Mesendoderm (in vitro differentiated cells): Measurements from ENCODE around the gene CCDC7.

Source experiments
- DNase-seq: peaks from one replicate; pipeline ENCODE4 v3.0.0; 2013
- H2AK5ac ChIP-seq: 2 replicates; pipeline ENCODE4 v1.6.1; 2013; ENCODE audit warnings: low read length, inconsistent platforms
- H2BK120ac ChIP-seq: 2 replicates; pipeline ENCODE4 v1.6.1; 2013; ENCODE audit warnings: low read depth, mild to moderate bottlenecking, low read length, moderate library complexity, mixed read lengths
- H2BK15ac ChIP-seq: replicated peaks from 2 replicates; pipeline ENCODE4 v1.6.1; 2013; ENCODE audit warnings: low read depth, mild to moderate bottlenecking, moderate library complexity
- H2BK5ac ChIP-seq: 2 replicates; pipeline ENCODE4 v1.6.1; 2013; ENCODE audit warnings: low read length, inconsistent platforms
- H3K18ac ChIP-seq: 2 replicates; pipeline ENCODE4 v1.6.1; 2013; ENCODE audit warnings: mild to moderate bottlenecking, low read length, mixed read lengths
- H3K23ac ChIP-seq: one replicate; pipeline ENCODE4 v1.6.1; 2013; ENCODE audit warnings: low read length
- H3K27ac ChIP-seq: 2 replicates; pipeline ENCODE4 v1.5.1; 2013; ENCODE audit warnings: low read depth, mild to moderate bottlenecking, inconsistent platforms, low read length, moderate library complexity
- H3K27me3 ChIP-seq: 2 replicates; pipeline ENCODE4 v1.6.1; 2013; ENCODE audit warnings: low read length, control low read depth, mild to moderate bottlenecking, inconsistent platforms; ENCODE audit not compliant: insufficient read depth, poor library complexity
- H3K36me3 ChIP-seq: 2 replicates; pipeline ENCODE4 v1.6.1; 2013; ENCODE audit warnings: low read length, inconsistent platforms; ENCODE audit not compliant: control insufficient read depth, insufficient read depth
- H3K4ac ChIP-seq: one replicate; pipeline ENCODE4 v1.6.1; 2013; ENCODE audit warnings: low read depth, mild to moderate bottlenecking, low read length, moderate library complexity
- H3K4me1 ChIP-seq: 2 replicates; pipeline ENCODE4 v1.6.1; 2013; ENCODE audit warnings: low read depth, low read length, inconsistent platforms; ENCODE audit not compliant: control insufficient read depth
- H3K4me2 ChIP-seq: 2 replicates; pipeline ENCODE4 v1.6.1; 2013; ENCODE audit warnings: low read length
- H3K4me3 ChIP-seq: 2 replicates; pipeline ENCODE4 v1.5.1; 2013; ENCODE audit warnings: mild to moderate bottlenecking, low read length
- H3K56ac ChIP-seq: one replicate; pipeline ENCODE4 v1.6.1; 2013; ENCODE audit warnings: low read length
- H3K79me1 ChIP-seq: 2 replicates; pipeline ENCODE4 v1.6.1; 2013; ENCODE audit warnings: low read length, inconsistent platforms
- H3K79me2 ChIP-seq: 2 replicates; pipeline ENCODE4 v1.6.1; 2013; ENCODE audit warnings: mild to moderate bottlenecking, low read length; ENCODE audit not compliant: control insufficient read depth, insufficient read depth
- H3K9ac ChIP-seq: 2 replicates; pipeline ENCODE4 v1.6.1; 2013; ENCODE audit warnings: low read length, inconsistent platforms
- H4K5ac ChIP-seq: one replicate; pipeline ENCODE4 v1.6.1; 2013; ENCODE audit warnings: low read length
- H4K8ac ChIP-seq: one replicate; pipeline ENCODE4 v1.6.1; 2013; ENCODE audit warnings: low read depth, mild to moderate bottlenecking, control low read depth, low read length, moderate library complexity
- WGBS: extraction: QIAGEN DNeasy Blood & Tissue Kit; methylation state at CpG from one replicate; pipeline ENCODE4 v1.1.7; 2013; ENCODE audit warnings: low lambda C conversion rate, missing lambda C conversion rate; ENCODE audit not compliant: insufficient coverage; ENCODE audit errors: extremely low coverage; 5-methylcytosine and 5-hydroxymethylcytosine counted together

The CCDC7 gene

GRCh38 chr10:32773105-32773504 lies 327.2 kb downstream of the CCDC7 start:
- no peaks in the 10 kb centered on the region for H3K36me3 ChIP-seq
- no peak overlapping the region for H2AK5ac ChIP-seq
- no peak overlapping the region for H3K4me3 ChIP-seq
- no peak overlapping the region for H4K5ac ChIP-seq
- no peak overlapping the region for H3K56ac ChIP-seq
- no peak overlapping the region for H3K23ac ChIP-seq
- H3K4me1 ChIP-seq = no peaks in the 10 kb centered on the region
- no peak overlapping the region for H3K4ac ChIP-seq
- no peak overlapping the region for H4K8ac ChIP-seq
- H2BK5ac ChIP-seq = no peak overlapping the region
- WGBS = no CpG with 5 or more reads among the region's 1 CpG
- DNase-seq = no peak
- H3K79me2 ChIP-seq = no peaks in the 10 kb centered on the region
- H2BK15ac ChIP-seq = no peak overlapping the region
- H3K79me1 ChIP-seq = no peaks in the 10 kb centered on the region
- H3K27ac ChIP-seq = no peak overlapping the region
- H2BK120ac ChIP-seq = no peak overlapping the region
- no peaks in the 10 kb centered on the region for H3K27me3 ChIP-seq
- no peak overlapping the region for H3K4me2 ChIP-seq
- H3K18ac ChIP-seq = no peak overlapping the region
- no peak overlapping the region for H3K9ac ChIP-seq

GRCh38 chr10:32786968-32787367 lies 341.0 kb downstream of the CCDC7 start:
- Histone ChIP-seq H3K36me3 (no peaks in the 10 kb centered on the region), H3K79me2 (no peaks in the 10 kb centered on the region), H3K18ac (no peak overlapping the region), H3K23ac (no peak overlapping the region), H3K4me1 (no peaks in the 10 kb centered on the region), H2BK5ac (no peak overlapping the region), H2BK120ac (no peak overlapping the region), H4K8ac (no peak overlapping the region), H3K4me3 (no peak overlapping the region), H3K79me1 (no peaks in the 10 kb centered on the region), H2BK15ac (no peak overlapping the region), H3K27ac (no peak overlapping the region), H3K9ac (no peak overlapping the region), H3K4me2 (no peak overlapping the region), H3K27me3 (no peaks in the 10 kb centered on the region), H2AK5ac (no peak overlapping the region), H3K56ac (no peak overlapping the region), H3K4ac (no peak overlapping the region), H4K5ac (no peak overlapping the region)
- WGBS = no CpG with 5 or more reads among the region's 4 CpGs
- DNase-seq = no peak

GRCh38 chr10:32787690-32788284 lies 341.8 kb downstream of the CCDC7 start:
- Histone ChIP-seq H3K36me3 (no peaks in the 10 kb centered on the region), H4K5ac (no peak overlapping the region), H3K4me3 (no peak overlapping the region), H3K9ac (no peak overlapping the region), H3K27me3 (no peaks in the 10 kb centered on the region), H2BK5ac (no peak overlapping the region), H3K4me1 (no peaks in the 10 kb centered on the region), H3K79me1 (no peaks in the 10 kb centered on the region), H3K79me2 (no peaks in the 10 kb centered on the region), H3K4me2 (no peak overlapping the region), H3K56ac (no peak overlapping the region), H3K18ac (no peak overlapping the region), H2AK5ac (no peak overlapping the region), H4K8ac (no peak overlapping the region), H3K27ac (no peak overlapping the region), H2BK120ac (no peak overlapping the region), H3K23ac (no peak overlapping the region), H2BK15ac (no peak overlapping the region), H3K4ac (no peak overlapping the region)
- DNase-seq = no peak
- WGBS = no CpG with 5 or more reads among the region's 3 CpGs

- H3K56ac ChIP-seq = no peak overlapping the region
- H3K4ac ChIP-seq = no peak overlapping the region
- H2BK120ac ChIP-seq = no peak overlapping the region
- no peak overlapping the region for H2AK5ac ChIP-seq
- H3K27ac ChIP-seq = no peak overlapping the region
- H4K8ac ChIP-seq = no peak overlapping the region
- H4K5ac ChIP-seq = no peak overlapping the region
- DNase-seq = no peak
- no peaks in the 10 kb centered on the region for H3K27me3 ChIP-seq
- H3K4me3 ChIP-seq = no peak overlapping the region
- no peaks in the 10 kb centered on the region for H3K36me3 ChIP-seq
- H3K79me2 ChIP-seq = no peaks in the 10 kb centered on the region
- no peak overlapping the region for H3K18ac ChIP-seq
- H2BK5ac ChIP-seq = no peak overlapping the region
- H2BK15ac ChIP-seq = no peak overlapping the region
- H3K23ac ChIP-seq = no peak overlapping the region
- H3K79me1 ChIP-seq = no peaks in the 10 kb centered on the region
- no peak overlapping the region for H3K4me2 ChIP-seq
- H3K9ac ChIP-seq = no peak overlapping the region
- H3K4me1 ChIP-seq = no peaks in the 10 kb centered on the region
These were observed 342.4 kb downstream of the CCDC7 start for GRCh38 chr10:32788359-32788758.

- no peaks in the 10 kb centered on the region for H3K79me2 ChIP-seq
- H3K79me1 ChIP-seq = no peaks in the 10 kb centered on the region
- H3K9ac ChIP-seq = no peak overlapping the region
- no peaks in the 10 kb centered on the region for H3K27me3 ChIP-seq
- H3K4me2 ChIP-seq = no peak overlapping the region
- no peak overlapping the region for H2BK15ac ChIP-seq
- DNase-seq = no peak
- no peak overlapping the region for H4K8ac ChIP-seq
- no peak overlapping the region for H3K4me3 ChIP-seq
- no peak overlapping the region for H3K4ac ChIP-seq
- no peak overlapping the region for H4K5ac ChIP-seq
- H3K4me1 ChIP-seq = no peaks in the 10 kb centered on the region
- H3K23ac ChIP-seq = no peak overlapping the region
- H3K18ac ChIP-seq = no peak overlapping the region
- no peaks in the 10 kb centered on the region for H3K36me3 ChIP-seq
- no peak overlapping the region for H3K27ac ChIP-seq
- no CpG with 5 or more reads among the region's 1 CpG for WGBS
- no peak overlapping the region for H2BK120ac ChIP-seq
- no peak overlapping the region for H2BK5ac ChIP-seq
- H2AK5ac ChIP-seq = no peak overlapping the region
- H3K56ac ChIP-seq = no peak overlapping the region
These were observed 344.5 kb downstream of the CCDC7 start for GRCh38 chr10:32790483-32790882.

- Histone ChIP-seq H3K36me3 (no peaks in the 10 kb centered on the region), H2BK120ac (no peak overlapping the region), H2BK5ac (no peak overlapping the region), H3K27ac (no peak overlapping the region), H3K79me1 (no peaks in the 10 kb centered on the region), H3K4me3 (no peak overlapping the region), H3K56ac (no peak overlapping the region), H2AK5ac (no peak overlapping the region), H3K18ac (no peak overlapping the region), H3K27me3 (no peaks in the 10 kb centered on the region), H2BK15ac (no peak overlapping the region), H3K4me2 (no peak overlapping the region), H3K9ac (no peak overlapping the region), H3K23ac (no peak overlapping the region), H4K8ac (no peak overlapping the region), H3K4me1 (no peaks in the 10 kb centered on the region), H3K4ac (no peak overlapping the region), H4K5ac (no peak overlapping the region), H3K79me2 (no peaks in the 10 kb centered on the region)
- DNase-seq = no peak
These were observed 347.1 kb downstream of the CCDC7 start for GRCh38 chr10:32793033-32793432.
